Thyroid gland (tissue), 4 donors: ENCODE data around the gene NEK5. TPM values are rescaled to one million over a fixed set of nuclear protein-coding genes. Genes with fewer than 3 reads are reported as not detected.
"Not testable (repeated sequence)": the region's sequence is repeated elsewhere in the genome, so short reads cannot be mapped to it uniquely, and the experiment has no call there.

Experiments used
- DNase-seq, 2 donors: peaks; one replicate each; pipeline ENCODE4 v3.0.0-alpha.2; 2019
- H3K27ac ChIP-seq, 3 donors: fragments of 200-600 bp; sonication (generic); 1 replicate in 2 of 3; 2 replicates in 1 of 3; pipeline ENCODE4 v1.5.1; 2016 to 2019; ENCODE audit warnings: mild to moderate bottlenecking in 1 of 3, moderate library complexity in 1 of 3
- H3K27me3 ChIP-seq: fragments of 200-600 bp; sonication (generic); one replicate; pipeline ENCODE4 v1.5.1; 2019
- H3K36me3 ChIP-seq, 2 donors: fragments of 200-600 bp; sonication (generic); one replicate each; pipeline ENCODE4 v1.5.1; 2016 to 2019
- H3K4me1 ChIP-seq, 2 donors: fragments of 200-600 bp; sonication (generic); one replicate each; pipeline ENCODE4 v1.5.1; 2017 to 2019
- H3K4me3 ChIP-seq, 3 donors: fragments of 200-600 bp; sonication (generic); replicated peaks in 1 of 3; 1 replicate in 2 of 3; 2 replicates in 1 of 3; pipeline ENCODE4 v1.5.1; 2016; ENCODE audit warnings: mild to moderate bottlenecking in 1 of 3
- H3K9me3 ChIP-seq: fragments of 200-600 bp; sonication (generic); one replicate; pipeline ENCODE4 v1.5.1; 2017
- POLR2A ChIP-seq, 2 donors: fragments of 450-650 bp; IDR thresholded peaks; one replicate each; pipeline ENCODE4 v1.6.1; 2017; ENCODE audit warnings: antibody characterized with exemption in 2 of 2, mild to moderate bottlenecking in 2 of 2, moderate library complexity in 1 of 2
- WGBS, 2 donors: methylation state at CpG; one replicate each; pipeline ENCODE4 v1.1.5; 2017; 5-methylcytosine and 5-hydroxymethylcytosine counted together
- intact Hi-C: fragments of 100-400 bp; cut with DNase I; formaldehyde crosslinking; loops from one replicate; pipeline ENCODE4 v1.15.1; 2023
- total RNA-seq, 4 donors: library from RNA; depleted of rRNA; stranded (reverse); fragments of >200 nt; gene quantifications; one replicate each; pipeline ENCODE4 v1.2.3, GENCODE V29; 2016
- TF ChIP-seq, protein P1 (sequence below), 6 experiments: fragments of 200-600 bp in 3 of 6; fragments of 450-650 bp in 3 of 6; sonication (generic) in 3 of 6; IDR thresholded peaks; one replicate each; pipeline ENCODE4 v1.5.1; 2016 to 2019; ENCODE audit warnings: antibody characterized with exemption in 6 of 6, mild to moderate bottlenecking in 2 of 6, inconsistent platforms in 1 of 6, moderate library complexity in 1 of 6

NEK5 gene
- under 1 TPM; 0.13 to 0.73 (median 0.48) TPM for total RNA-seq

GRCh38 chr13:52128714-52129700 is at the start of gene NEK5:
NEK5 (minus strand) TSS chr13:52129073; CDS start chr13:52127482, 1,591 bp downstream.
- peak; percentile 67 to 74 for DNase-seq
- H3K27ac ChIP-seq, result peak within 1 kb of the TSS in 1 of 3 donors; percentile 24

DNA sequence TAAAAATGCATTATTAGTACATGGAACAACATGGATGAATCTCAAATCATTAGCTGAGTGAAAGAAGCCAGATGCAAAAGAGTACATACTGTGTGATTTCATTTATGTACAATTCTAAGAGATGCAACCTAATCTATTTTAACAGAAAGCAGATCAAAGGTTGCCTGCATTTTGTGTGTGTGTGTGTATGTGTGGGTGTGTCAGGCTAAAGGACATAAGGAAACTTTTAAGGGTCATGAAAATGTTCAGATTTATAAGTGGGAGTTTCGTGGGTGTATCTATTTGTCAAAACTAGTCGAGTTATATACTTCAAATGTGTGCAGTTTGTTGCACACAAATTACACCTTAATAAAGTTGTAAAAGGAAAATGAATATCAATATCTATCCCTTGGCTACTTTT is 48.4 kb upstream of the NEK5 start:
- H3K27me3 ChIP-seq, result no peaks in the 10 kb centered on the region
- H3K4me3 ChIP-seq, result no peak overlapping the region
- no peak overlapping the region for H3K27ac ChIP-seq
- H3K36me3 ChIP-seq, result peaks cover 9 to 13% of the 10 kb centered on the region in 2 donors
- DNase-seq, result no peak
- H3K4me1 ChIP-seq, result no peaks in the 10 kb centered on the region
- intact Hi-C loops, result no loop called here
- no peak for TF ChIP-seq POLR2A (IDR thresholded peaks at IDR 0.05)
- WGBS, 2 donors, result 96% methylated on average over 2 of the region's 2 CpGs
- H3K9me3 ChIP-seq, result no peaks in the 10 kb centered on the region

More at GRCh38 chr13:52128714-52129700, at the start of gene NEK5:
- H3K27me3 ChIP-seq, result no peaks in the 10 kb centered on the region
- TF ChIP-seq, protein P1, sequence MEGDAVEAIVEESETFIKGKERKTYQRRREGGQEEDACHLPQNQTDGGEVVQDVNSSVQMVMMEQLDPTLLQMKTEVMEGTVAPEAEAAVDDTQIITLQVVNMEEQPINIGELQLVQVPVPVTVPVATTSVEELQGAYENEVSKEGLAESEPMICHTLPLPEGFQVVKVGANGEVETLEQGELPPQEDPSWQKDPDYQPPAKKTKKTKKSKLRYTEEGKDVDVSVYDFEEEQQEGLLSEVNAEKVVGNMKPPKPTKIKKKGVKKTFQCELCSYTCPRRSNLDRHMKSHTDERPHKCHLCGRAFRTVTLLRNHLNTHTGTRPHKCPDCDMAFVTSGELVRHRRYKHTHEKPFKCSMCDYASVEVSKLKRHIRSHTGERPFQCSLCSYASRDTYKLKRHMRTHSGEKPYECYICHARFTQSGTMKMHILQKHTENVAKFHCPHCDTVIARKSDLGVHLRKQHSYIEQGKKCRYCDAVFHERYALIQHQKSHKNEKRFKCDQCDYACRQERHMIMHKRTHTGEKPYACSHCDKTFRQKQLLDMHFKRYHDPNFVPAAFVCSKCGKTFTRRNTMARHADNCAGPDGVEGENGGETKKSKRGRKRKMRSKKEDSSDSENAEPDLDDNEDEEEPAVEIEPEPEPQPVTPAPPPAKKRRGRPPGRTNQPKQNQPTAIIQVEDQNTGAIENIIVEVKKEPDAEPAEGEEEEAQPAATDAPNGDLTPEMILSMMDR (IDR thresholded peaks at IDR 0.05), result peak in 5 of 6 experiments; percentile 48 to 86 (median 74)
- no peak for TF ChIP-seq POLR2A (IDR thresholded peaks at IDR 0.05)
- intact Hi-C loops, result loop anchor here (5.0 to 10.0 kb wide), 3 partner anchors 127 to 294 kb away; no protein-coding TSS in a partner anchor
- H3K36me3 ChIP-seq, result peaks cover 0 to 3% of the 10 kb centered on the region in 2 donors
- H3K4me3 ChIP-seq, result peak within 1 kb of the TSS; percentile 5 to 61 (median 60)
- peaks cover 0 to 9% of the 10 kb centered on the region in 2 donors for H3K4me1 ChIP-seq
- WGBS, 2 donors, result 18 to 22% methylated on average over 37 to 41 of the region's 71 CpGs
- no peaks in the 10 kb centered on the region for H3K9me3 ChIP-seq

GRCh38 chr13:52173970-52174369 is 45.1 kb upstream of the NEK5 start:
- WGBS, 2 donors, result 75 to 88% methylated on average over 6 of the region's 6 CpGs
- intact Hi-C loops, H3K4me3 ChIP-seq, DNase-seq, H3K27ac ChIP-seq, H3K27me3 ChIP-seq, H3K4me1 ChIP-seq, H3K9me3 ChIP-seq: not testable (repeated sequence)
- H3K36me3 ChIP-seq, result peaks cover 9 to 16% of the 10 kb centered on the region in 2 donors

- WGBS, 2 donors, result 90 to 91% methylated on average over 3 of the region's 3 CpGs
- no peaks in the 10 kb centered on the region for H3K27me3 ChIP-seq
- peaks cover 10 to 22% of the 10 kb centered on the region in 2 donors for H3K36me3 ChIP-seq
- no peaks in the 10 kb centered on the region for H3K9me3 ChIP-seq
- no peaks in the 10 kb centered on the region for H3K4me1 ChIP-seq
- no peak for DNase-seq
- no peak overlapping the region for H3K4me3 ChIP-seq
- intact Hi-C loops, result no loop called here
- H3K27ac ChIP-seq, result no peak overlapping the region
- TF ChIP-seq POLR2A (IDR thresholded peaks at IDR 0.05), result no peak
- TF ChIP-seq, protein P1 (IDR thresholded peaks at IDR 0.05), result no peak
Measured at GRCh38 chr13:52173373-52173772, 44.5 kb upstream of the NEK5 start.

DNA sequence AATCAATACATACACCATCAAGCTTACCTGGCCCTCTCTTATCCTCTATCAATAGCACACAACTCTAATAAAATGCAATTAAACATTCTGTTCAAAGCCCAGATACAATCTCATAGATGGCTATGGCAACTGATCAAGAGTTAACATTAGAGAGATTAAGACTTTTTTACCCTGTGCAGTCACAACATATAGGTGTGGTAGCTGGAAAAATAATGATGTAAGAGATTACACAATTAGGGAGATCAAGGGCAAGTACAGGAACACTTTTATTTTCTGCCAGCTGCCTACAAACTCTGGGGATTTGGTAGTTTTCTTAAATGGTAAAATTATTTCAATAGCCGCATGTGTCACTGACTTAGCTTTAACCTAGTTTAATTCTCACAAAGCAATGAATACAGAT is 42.8 kb upstream of the NEK5 start:
- intact Hi-C loops, H3K27ac ChIP-seq, DNase-seq, H3K27me3 ChIP-seq, H3K4me3 ChIP-seq, H3K9me3 ChIP-seq, H3K4me1 ChIP-seq: not testable (repeated sequence)
- WGBS, 2 donors, result 68 to 83% methylated on average over 1 of the region's 1 CpG
- peaks cover 18 to 26% of the 10 kb centered on the region in 2 donors for H3K36me3 ChIP-seq

GRCh38 chr13:52170828-52171391 is 42.0 kb upstream of the NEK5 start:
- H3K4me1 ChIP-seq, H3K27me3 ChIP-seq, H3K4me3 ChIP-seq, DNase-seq, H3K9me3 ChIP-seq, H3K27ac ChIP-seq, intact Hi-C loops: not testable (repeated sequence)
- 98 to 100% methylated on average over 1 of the region's 1 CpG for WGBS, 2 donors
- H3K36me3 ChIP-seq, result peaks cover 18 to 26% of the 10 kb centered on the region in 2 donors

DNA sequence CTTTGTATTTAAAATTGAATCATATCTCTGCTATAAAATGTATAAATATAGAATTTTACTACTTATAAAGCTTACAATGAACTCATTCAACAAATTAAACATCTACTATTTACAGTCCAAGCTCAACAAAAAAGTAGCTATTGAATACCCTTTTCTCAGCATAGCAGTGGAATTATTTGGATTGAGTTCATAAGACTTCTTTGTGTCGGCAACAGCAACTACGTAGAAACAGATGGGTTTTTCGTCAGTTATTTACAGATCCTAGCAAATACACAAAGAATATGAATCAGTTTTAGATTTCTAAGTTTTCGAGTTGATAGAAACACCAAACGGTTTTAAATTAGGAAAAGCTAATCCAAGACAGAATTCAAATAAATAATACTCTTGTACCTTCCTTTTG is 41.0 kb upstream of the NEK5 start:
- intact Hi-C loops, result no loop called here
- 95% methylated on average over 5 of the region's 5 CpGs for WGBS, 2 donors
- Histone ChIP-seq H3K4me1 (no peaks in the 10 kb centered on the region), H3K27me3 (no peaks in the 10 kb centered on the region), H3K27ac (no peak overlapping the region), H3K9me3 (no peaks in the 10 kb centered on the region), H3K36me3 (peaks cover 18 to 26% of the 10 kb centered on the region in 2 donors), H3K4me3 (no peak overlapping the region)
- no peak for TF ChIP-seq POLR2A (IDR thresholded peaks at IDR 0.05)
- TF ChIP-seq, protein P1 (IDR thresholded peaks at IDR 0.05), result no peak
- no peak for DNase-seq
